Panc1 (cell line): Measurements from ENCODE around the gene FUT7.

Source experiments
- CTCF ChIP-seq: fragments of 450-650 bp; IDR thresholded peaks from 2 replicates; pipeline ENCODE4 v1.5.1; 2017; ENCODE audit warnings: mild to moderate bottlenecking
- POLR2AphosphoS5 ChIP-seq: IDR thresholded peaks from 2 replicates; pipeline ENCODE4 v1.6.1; 2012; ENCODE audit warnings: mild to moderate bottlenecking, low read depth, low read length, moderate library complexity
- REST ChIP-seq, 2 experiments: IDR thresholded peaks; 2 replicates each; pipeline ENCODE4 v1.6.1; 2011 to 2012; ENCODE audit warnings: low read depth in 2 of 2, control low read depth in 1 of 2, low read length in 1 of 2, mild to moderate bottlenecking in 1 of 2, moderate library complexity in 1 of 2; ENCODE audit not compliant: insufficient read depth in 1 of 2
- SIN3A ChIP-seq: IDR thresholded peaks from 2 replicates; pipeline ENCODE4 v1.6.1; 2012; ENCODE audit warnings: low read depth, mild to moderate bottlenecking, low read length, moderate library complexity, borderline replicate concordance; ENCODE audit not compliant: insufficient read depth
- TCF7L2 ChIP-seq: IDR thresholded peaks from 2 replicates; pipeline ENCODE4 v1.6.1; 2011; ENCODE audit warnings: mild to moderate bottlenecking, low read depth, low read length, inconsistent platforms

- TF ChIP-seq CTCF (no peak), POLR2AphosphoS5 (no peak), TCF7L2 (no peak), REST (IDR thresholded peaks at IDR 0.05; ENCODE audit: insufficient read depth in 1 of 2, low read depth in 2 of 2, low read length in 1 of 2) (no peak), SIN3A (no peak)
These were observed 43.0 kb downstream of the FUT7 start for GRCh38 chr9:136988872-136989271.
